Hepatocyte (in vitro differentiated cells): ENCODE measurements around the gene RDH5. TPM values are rescaled to one million over a fixed set of nuclear protein-coding genes. Genes with fewer than 3 reads are reported as not detected.
"Not testable (repeated sequence)": the region's sequence is repeated elsewhere in the genome, so short reads cannot be mapped to it uniquely, and the experiment has no call there.

Experiments
- DNase-seq: peaks from one replicate; pipeline ENCODE4 v3.0.0-alpha.2; 2016; ENCODE audit warnings: low spot score
- H2AFZ ChIP-seq: fragments of 200-600 bp; sonication (generic); 2 replicates; pipeline ENCODE4 v1.6.0; 2016; ENCODE audit warnings: antibody characterized with exemption, mild to moderate bottlenecking
- H3K27ac ChIP-seq: fragments of 200-600 bp; sonication (generic); 2 replicates; pipeline ENCODE4 v1.5.1; 2016; ENCODE audit warnings: mild to moderate bottlenecking
- H3K27me3 ChIP-seq: fragments of 200-600 bp; sonication (generic); 2 replicates; pipeline ENCODE4 v1.6.1; 2016
- H3K36me3 ChIP-seq: fragments of 200-600 bp; sonication (generic); replicated peaks from 2 replicates; pipeline ENCODE4 v1.5.1; 2016; ENCODE audit warnings: low read depth; ENCODE audit not compliant: insufficient read depth
- H3K4me1 ChIP-seq: fragments of 200-600 bp; sonication (generic); 2 replicates; pipeline ENCODE4 v1.5.1; 2016; ENCODE audit warnings: mild to moderate bottlenecking, moderate library complexity; ENCODE audit not compliant: insufficient read depth
- H3K4me2 ChIP-seq: fragments of 200-600 bp; sonication (generic); 2 replicates; pipeline ENCODE4 v1.6.0; 2016
- H3K4me3 ChIP-seq: fragments of 200-600 bp; sonication (generic); 2 replicates; pipeline ENCODE4 v1.5.1; 2016; ENCODE audit warnings: mild to moderate bottlenecking
- H3K79me2 ChIP-seq: fragments of 200-600 bp; sonication (generic); 2 replicates; pipeline ENCODE4 v1.6.0; 2017; ENCODE audit warnings: mild to moderate bottlenecking
- H3K9me2 ChIP-seq: fragments of 200-600 bp; sonication (generic); replicated peaks from 2 replicates; pipeline ENCODE4 v1.6.0; 2017; ENCODE audit warnings: mild to moderate bottlenecking; ENCODE audit not compliant: insufficient read depth
- H3K9me3 ChIP-seq: fragments of 200-600 bp; sonication (generic); 2 replicates; pipeline ENCODE4 v1.5.1; 2016; ENCODE audit warnings: low read depth, mild to moderate bottlenecking
- H4K20me1 ChIP-seq: fragments of 200-600 bp; sonication (generic); 2 replicates; pipeline ENCODE4 v1.6.0; 2016; ENCODE audit warnings: mild to moderate bottlenecking; ENCODE audit not compliant: insufficient read depth, poor library complexity, severe bottlenecking
- EZH2 ChIP-seq: fragments of 200-600 bp; sonication (generic); IDR thresholded peaks from 2 replicates; pipeline ENCODE4 v1.6.1; 2016; ENCODE audit warnings: antibody characterized with exemption, mild to moderate bottlenecking, borderline replicate concordance
- EZH2phosphoT487 ChIP-seq: fragments of 200-600 bp; sonication (generic); IDR thresholded peaks from one replicate; pipeline ENCODE4 v1.6.1; 2018; ENCODE audit warnings: antibody characterized with exemption, mild to moderate bottlenecking, low read depth, moderate library complexity; ENCODE audit not compliant: unreplicated experiment, severe bottlenecking
- WGBS: methylation state at CpG from one replicate; pipeline ENCODE4 v1.1.6; 2016; ENCODE audit warnings: low lambda C conversion rate; ENCODE audit errors: missing lambda C conversion rate; 5-methylcytosine and 5-hydroxymethylcytosine counted together
- polyA plus RNA-seq: library from polyadenylated mRNA; unstranded; fragments of >200 nt; fragmentation: Nextera tagmentation; extraction: Ambion mirVana; gene quantifications from 2 replicates; pipeline ENCODE4 v1.2.1, GENCODE V29; 2016
- total RNA-seq: library from RNA; depleted of rRNA; stranded (reverse); fragments of >200 nt; gene quantifications from 2 replicates; pipeline ENCODE4 v1.2.3, GENCODE V29; 2014
- TF ChIP-seq, protein P1 (sequence below): fragments of 200-600 bp; sonication (generic); IDR thresholded peaks from 2 replicates; pipeline ENCODE4 v1.5.1; 2016; ENCODE audit warnings: antibody characterized with exemption, mild to moderate bottlenecking; ENCODE audit not compliant: poor library complexity

RDH5 gene
- total and polyA plus RNA-seq, 2 experiments from 2014 or later, result 36.2 to 43.7 TPM

- Histone ChIP-seq H3K4me2 (no peak overlapping the region), H3K79me2 (peaks cover 20% of the 10 kb centered on the region), H3K36me3 (no peaks in the 10 kb centered on the region), H3K4me3 (no peak overlapping the region), H3K9me2 (no peaks in the 10 kb centered on the region), H3K27ac (no peak overlapping the region), H3K9me3 (no peaks in the 10 kb centered on the region), H4K20me1 (no peaks in the 10 kb centered on the region), H3K4me1 (peaks cover 21% of the 10 kb centered on the region), H3K27me3 (no peaks in the 10 kb centered on the region), H2AFZ (no peak overlapping the region)
- no peak for DNase-seq
- WGBS, result 95% methylated on average over 18 of the region's 18 CpGs
- TF ChIP-seq EZH2, result no peak
- no peak for TF ChIP-seq EZH2phosphoT487
- TF ChIP-seq, protein P1, sequence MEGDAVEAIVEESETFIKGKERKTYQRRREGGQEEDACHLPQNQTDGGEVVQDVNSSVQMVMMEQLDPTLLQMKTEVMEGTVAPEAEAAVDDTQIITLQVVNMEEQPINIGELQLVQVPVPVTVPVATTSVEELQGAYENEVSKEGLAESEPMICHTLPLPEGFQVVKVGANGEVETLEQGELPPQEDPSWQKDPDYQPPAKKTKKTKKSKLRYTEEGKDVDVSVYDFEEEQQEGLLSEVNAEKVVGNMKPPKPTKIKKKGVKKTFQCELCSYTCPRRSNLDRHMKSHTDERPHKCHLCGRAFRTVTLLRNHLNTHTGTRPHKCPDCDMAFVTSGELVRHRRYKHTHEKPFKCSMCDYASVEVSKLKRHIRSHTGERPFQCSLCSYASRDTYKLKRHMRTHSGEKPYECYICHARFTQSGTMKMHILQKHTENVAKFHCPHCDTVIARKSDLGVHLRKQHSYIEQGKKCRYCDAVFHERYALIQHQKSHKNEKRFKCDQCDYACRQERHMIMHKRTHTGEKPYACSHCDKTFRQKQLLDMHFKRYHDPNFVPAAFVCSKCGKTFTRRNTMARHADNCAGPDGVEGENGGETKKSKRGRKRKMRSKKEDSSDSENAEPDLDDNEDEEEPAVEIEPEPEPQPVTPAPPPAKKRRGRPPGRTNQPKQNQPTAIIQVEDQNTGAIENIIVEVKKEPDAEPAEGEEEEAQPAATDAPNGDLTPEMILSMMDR, result no peak
Observed at GRCh38 chr12:55748230-55748993, 28.2 kb downstream of the RDH5 start.

DNA sequence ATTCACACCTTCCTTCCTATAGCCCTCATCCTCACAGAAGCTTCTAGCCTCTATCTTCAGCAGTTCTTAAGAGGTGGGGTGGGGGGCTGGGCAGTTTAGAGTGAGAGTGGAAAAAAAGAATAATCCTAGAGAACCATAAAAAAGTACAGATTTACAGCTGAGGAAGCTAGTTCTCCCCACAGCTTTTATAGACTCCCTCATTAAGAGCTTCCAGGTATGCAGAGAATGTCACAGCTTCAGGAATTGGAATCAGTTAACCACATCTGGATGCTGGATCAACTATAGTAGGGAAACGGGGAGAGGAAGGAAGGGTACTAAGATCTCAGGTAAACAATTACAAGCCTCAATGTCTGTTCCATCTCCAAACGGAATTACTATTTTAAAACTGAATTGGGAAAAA, 35.1 kb downstream of the RDH5 start:
- DNase-seq, result no peak
- H3K36me3 ChIP-seq, result peaks cover 7% of the 10 kb centered on the region
- no peak for TF ChIP-seq EZH2
- TF ChIP-seq EZH2phosphoT487, result no peak
- TF ChIP-seq, protein P1, result no peak
- H3K9me3 ChIP-seq, result no peaks in the 10 kb centered on the region
- no peaks in the 10 kb centered on the region for H3K9me2 ChIP-seq
- H4K20me1 ChIP-seq, result no peaks in the 10 kb centered on the region
- no peak overlapping the region for H2AFZ ChIP-seq
- peaks cover 7% of the 10 kb centered on the region for H3K79me2 ChIP-seq
- no peaks in the 10 kb centered on the region for H3K4me1 ChIP-seq
- no peak overlapping the region for H3K4me3 ChIP-seq
- WGBS, result 32% methylated on average over 2 of the region's 2 CpGs
- no peak overlapping the region for H3K27ac ChIP-seq
- no peak overlapping the region for H3K4me2 ChIP-seq
- H3K27me3 ChIP-seq, result no peaks in the 10 kb centered on the region

- Histone ChIP-seq H3K36me3 (peaks cover 7% of the 10 kb centered on the region), H3K27ac (no peak overlapping the region)
- no peak for DNase-seq
Observed at GRCh38 chr12:55757701-55758100, 37.5 kb downstream of the RDH5 start.

GRCh38 chr12:55758575-55758974, 38.4 kb downstream of the RDH5 start:
- not testable (repeated sequence) for H3K27ac ChIP-seq, H3K9me3 ChIP-seq, H4K20me1 ChIP-seq, DNase-seq, H2AFZ ChIP-seq, H3K27me3 ChIP-seq, H3K4me2 ChIP-seq, H3K9me2 ChIP-seq, H3K4me1 ChIP-seq, H3K4me3 ChIP-seq, H3K36me3 ChIP-seq
- H3K79me2 ChIP-seq, result peaks cover 13% of the 10 kb centered on the region
- WGBS, result 100% methylated on average over 4 of the region's 4 CpGs

More at GRCh38 chr12:55757701-55758100, 37.5 kb downstream of the RDH5 start:
- Histone ChIP-seq H3K4me3 (no peak overlapping the region), H3K9me2 (no peaks in the 10 kb centered on the region), H3K4me2 (no peak overlapping the region), H4K20me1 (no peaks in the 10 kb centered on the region), H3K4me1 (no peaks in the 10 kb centered on the region), H3K9me3 (no peaks in the 10 kb centered on the region), H3K27me3 (no peaks in the 10 kb centered on the region), H2AFZ (no peak overlapping the region), H3K79me2 (peaks cover 8% of the 10 kb centered on the region)
- TF ChIP-seq, protein P1, result no peak
- TF ChIP-seq EZH2phosphoT487, result no peak
- no peak for TF ChIP-seq EZH2
- 81% methylated on average over 2 of the region's 2 CpGs for whole genome bisulfite sequencing
